Kasumi-1 (cell line): ENCODE data around the gene JHY.

Experiments used
- DNase-seq, 2 experiments: peaks; one replicate each; lab custom pipeline; 2025; lab: John Stamatoyannopoulos, UW

Gene JHY

GRCh38 chr11:122871302-122871701 is 11.3 kb upstream of the JHY start:
- no peak for DNase-seq

GRCh38 chr11:122872046-122872445 is 10.5 kb upstream of the JHY start:
- no peak for DNase-seq

GRCh38 chr11:122874991-122875390 is 7.6 kb upstream of the JHY start:
- DNase-seq = no peak

GRCh38 chr11:122877732-122878131 is 4.8 kb upstream of the JHY start:
- no peak for DNase-seq

GRCh38 chr11:122879785-122880184 is 2.8 kb upstream of the JHY start:
- DNase-seq = no peak

- peak in 1 of 2 experiments; percentile 15 for DNase-seq
These were observed 492 bp downstream of the JHY start for GRCh38 chr11:122882857-122883645.

GRCh38 chr11:122883646-122883979 is 1.1 kb downstream of the JHY start:
- no peak for DNase-seq

GRCh38 chr11:122888162-122888561 is 5.6 kb downstream of the JHY start:
- no peak for DNase-seq

- DNase-seq = no peak
These were observed 10.6 kb downstream of the JHY start for GRCh38 chr11:122893131-122893530.

GRCh38 chr11:122895563-122895962 is 13.0 kb downstream of the JHY start:
- no peak for DNase-seq

GRCh38 chr11:122897606-122898210 is 15.1 kb downstream of the JHY start:
- DNase-seq = no peak

GRCh38 chr11:122898799-122899198 is 16.2 kb downstream of the JHY start:
- DNase-seq = no peak

- DNase-seq = no peak
These were observed 18.1 kb downstream of the JHY start for GRCh38 chr11:122900587-122901202.

- no peak for DNase-seq
These were observed 20.4 kb downstream of the JHY start for GRCh38 chr11:122902951-122903350.

GRCh38 chr11:122910775-122911174 is 28.2 kb downstream of the JHY start:
- peak; percentile 46 to 52 for DNase-seq

GRCh38 chr11:122917311-122917710 is 34.8 kb downstream of the JHY start:
- DNase-seq = no peak

GRCh38 chr11:122918734-122919133 is 36.2 kb downstream of the JHY start:
- DNase-seq = no peak

GRCh38 chr11:122920579-122920978 is 38.0 kb downstream of the JHY start:
- DNase-seq = no peak

- DNase-seq = no peak
These were observed 40.3 kb downstream of the JHY start for GRCh38 chr11:122922893-122923292.

GRCh38 chr11:122923302-122923701 is 40.7 kb downstream of the JHY start:
- no peak for DNase-seq

- DNase-seq = no peak
These were observed 49.0 kb downstream of the JHY start for GRCh38 chr11:122931510-122931909.

- DNase-seq = no peak
These were observed 50.9 kb downstream of the JHY start for GRCh38 chr11:122933416-122933815.

GRCh38 chr11:122937983-122938382 is 55.4 kb downstream of the JHY start:
- DNase-seq = no peak
